ENCODE results near the gene ZNF473. TPM values are rescaled to one million over a fixed set of nuclear protein-coding genes. Genes with fewer than 3 reads are reported as not detected.
"Not testable (repeated sequence)": the region's sequence is repeated elsewhere in the genome, so short reads cannot be mapped to it uniquely, and the experiment has no call there.

ZNF473 gene
- total RNA-seq, 2 experiments from 2014 or later, result 2.6 to 2.8 TPM

DNA sequence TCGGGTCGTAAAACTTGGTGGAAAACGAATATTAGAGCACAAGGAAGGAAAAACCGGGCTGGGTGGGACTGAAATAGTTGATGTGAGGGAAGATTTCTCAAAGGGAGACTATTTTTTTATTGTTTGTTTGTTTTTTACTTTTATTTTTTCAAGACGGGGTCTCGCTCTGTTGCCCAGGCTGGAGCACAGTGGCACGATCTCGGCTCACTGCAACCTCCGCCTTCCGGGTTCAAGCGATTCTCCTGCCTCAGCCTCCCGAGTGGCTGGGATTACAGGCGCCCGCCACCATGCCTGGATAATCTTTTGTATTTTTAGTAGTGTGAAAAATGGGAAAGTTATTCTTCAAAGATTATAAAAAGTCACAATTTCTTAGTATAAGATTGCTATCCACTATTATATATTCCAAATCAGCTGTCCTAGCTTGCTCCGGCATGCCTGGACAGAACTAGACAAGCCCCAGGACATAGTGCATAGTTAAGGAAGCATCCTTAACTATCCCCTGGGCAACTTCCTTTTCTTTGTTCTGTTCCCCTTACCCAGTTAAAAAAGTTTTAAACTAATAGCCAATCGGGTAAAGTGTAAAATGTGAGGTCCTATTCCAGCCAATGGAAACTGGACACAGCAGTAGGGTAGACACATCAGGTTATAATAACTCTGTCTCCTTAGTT lies 25.6 kb downstream of the ZNF473 start:
- H3K36me3 Mint-ChIP-seq (ENCODE audit: low read depth), result peaks cover 36% of the 10 kb centered on the region
- H3K4me1 Mint-ChIP-seq (ENCODE audit: low read depth), result peaks cover 18% of the 10 kb centered on the region
- H3K27me3 Mint-ChIP-seq; H3K9me3 ChIP-seq (ENCODE audit: control insufficient read depth in 1 of 2, insufficient read depth in 1 of 2, low read length in 2 of 2); ATAC-seq (ENCODE audit: poor library complexity); DNase-seq; H3K27me3 ChIP-seq (ENCODE audit: control insufficient read depth in 1 of 2, insufficient read depth in 2 of 2, low read length in 2 of 2); H3K36me3 ChIP-seq (ENCODE audit: insufficient read depth, low read length); H3K9me3 Mint-ChIP-seq: not testable (repeated sequence)
- peak overlapping the region; percentile 93 for H3K4me3 Mint-ChIP-seq
- H3K4me1 ChIP-seq (ENCODE audit: insufficient read depth, low read length), result peaks cover 20% of the 10 kb centered on the region
- ChIA-PET POLR2A (interaction anchor here (0.9 to 1.5 kb wide), 4 partner anchors 26 to 175 kb away, joined by 3 to 4 read pairs (median 4); partner anchors contain the start of genes ATF5, NUP62 and ZNF473), CTCF (interaction anchor here (0.6 to 0.7 kb wide), 2 partner anchors 161 to 1943 kb away, joined by 3 read pairs; no protein-coding TSS in a partner anchor)
- H3K4me3 ChIP-seq (ENCODE audit: low read length), result peak overlapping the region; percentile 75
- H3K27ac Mint-ChIP-seq, result peak overlapping the region; percentile 94
- H3K27ac ChIP-seq (ENCODE audit: low read depth in 1 of 2, low read length in 2 of 2), result peak overlapping the region; percentile 69 to 89
- intact Hi-C loops (cut with DNase I, micrococcal nuclease), result loop anchor here in 1 of 2 experiments (2.0 kb wide), 1 partner anchor 27 kb away; the partner anchor contains the start of gene VRK3

DNA sequence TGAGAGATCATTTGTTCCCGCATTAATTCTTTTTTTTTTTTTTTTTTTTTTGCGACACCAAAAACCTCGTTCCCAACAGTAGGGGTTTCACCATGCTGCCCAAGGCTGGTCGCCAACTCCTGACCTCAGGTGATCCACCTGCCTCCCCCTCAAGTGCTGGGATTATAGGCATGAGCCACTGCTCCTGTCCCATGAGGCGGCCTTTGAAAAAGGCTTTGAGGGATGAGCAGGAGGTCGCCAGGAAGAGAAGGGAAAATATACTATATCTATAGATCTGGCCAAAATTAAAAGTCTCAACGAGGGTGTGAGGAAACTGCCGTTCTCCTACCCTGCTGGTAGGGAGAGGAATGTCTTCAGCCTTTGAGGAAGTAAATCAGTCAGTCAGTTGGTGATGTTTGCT lies 26.2 kb downstream of the ZNF473 start:
- no peaks in the 10 kb centered on the region for H3K27me3 ChIP-seq (ENCODE audit: control insufficient read depth in 1 of 2, insufficient read depth in 2 of 2, low read length in 2 of 2)
- H3K4me1 Mint-ChIP-seq (ENCODE audit: low read depth), result peaks cover 18% of the 10 kb centered on the region
- intact Hi-C loops (cut with DNase I, micrococcal nuclease), result loop anchor here in 1 of 2 experiments (2.0 kb wide), 1 partner anchor 27 kb away; the partner anchor contains the start of gene VRK3
- ChIA-PET CTCF (interaction anchor here (0.6 to 0.7 kb wide), 2 partner anchors 162 to 1944 kb away, joined by 3 read pairs; no protein-coding TSS in a partner anchor), POLR2A (interaction anchor here (1.5 kb wide), 1 partner anchor 123 kb away, joined by 3 read pairs; the partner anchor contains the start of genes ATF5 and NUP62)
- ATAC-seq (ENCODE audit: poor library complexity) (no peak), DNase-seq (no peak)
- H3K4me3 ChIP-seq (ENCODE audit: low read length), result no peak overlapping the region
- peaks cover 20% of the 10 kb centered on the region for H3K4me1 ChIP-seq (ENCODE audit: insufficient read depth, low read length)
- no peak overlapping the region for H3K27ac ChIP-seq (ENCODE audit: low read depth in 1 of 2, low read length in 2 of 2)
- H3K36me3 ChIP-seq (ENCODE audit: insufficient read depth, low read length), result no peaks in the 10 kb centered on the region
- TF ChIP-seq, protein P1, sequence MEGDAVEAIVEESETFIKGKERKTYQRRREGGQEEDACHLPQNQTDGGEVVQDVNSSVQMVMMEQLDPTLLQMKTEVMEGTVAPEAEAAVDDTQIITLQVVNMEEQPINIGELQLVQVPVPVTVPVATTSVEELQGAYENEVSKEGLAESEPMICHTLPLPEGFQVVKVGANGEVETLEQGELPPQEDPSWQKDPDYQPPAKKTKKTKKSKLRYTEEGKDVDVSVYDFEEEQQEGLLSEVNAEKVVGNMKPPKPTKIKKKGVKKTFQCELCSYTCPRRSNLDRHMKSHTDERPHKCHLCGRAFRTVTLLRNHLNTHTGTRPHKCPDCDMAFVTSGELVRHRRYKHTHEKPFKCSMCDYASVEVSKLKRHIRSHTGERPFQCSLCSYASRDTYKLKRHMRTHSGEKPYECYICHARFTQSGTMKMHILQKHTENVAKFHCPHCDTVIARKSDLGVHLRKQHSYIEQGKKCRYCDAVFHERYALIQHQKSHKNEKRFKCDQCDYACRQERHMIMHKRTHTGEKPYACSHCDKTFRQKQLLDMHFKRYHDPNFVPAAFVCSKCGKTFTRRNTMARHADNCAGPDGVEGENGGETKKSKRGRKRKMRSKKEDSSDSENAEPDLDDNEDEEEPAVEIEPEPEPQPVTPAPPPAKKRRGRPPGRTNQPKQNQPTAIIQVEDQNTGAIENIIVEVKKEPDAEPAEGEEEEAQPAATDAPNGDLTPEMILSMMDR (IDR thresholded peaks at IDR 0.05), result no peak
- H3K27me3 Mint-ChIP-seq, result peaks cover 4% of the 10 kb centered on the region
- H3K9me3 ChIP-seq (ENCODE audit: control insufficient read depth in 1 of 2, insufficient read depth in 1 of 2, low read length in 2 of 2), result no peaks in the 10 kb centered on the region
- peaks cover 30% of the 10 kb centered on the region for H3K36me3 Mint-ChIP-seq (ENCODE audit: low read depth)
- H3K4me3 Mint-ChIP-seq, result peak overlapping the region; percentile 50
- no peak overlapping the region for H3K27ac Mint-ChIP-seq
- no peaks in the 10 kb centered on the region for H3K9me3 Mint-ChIP-seq

DNA sequence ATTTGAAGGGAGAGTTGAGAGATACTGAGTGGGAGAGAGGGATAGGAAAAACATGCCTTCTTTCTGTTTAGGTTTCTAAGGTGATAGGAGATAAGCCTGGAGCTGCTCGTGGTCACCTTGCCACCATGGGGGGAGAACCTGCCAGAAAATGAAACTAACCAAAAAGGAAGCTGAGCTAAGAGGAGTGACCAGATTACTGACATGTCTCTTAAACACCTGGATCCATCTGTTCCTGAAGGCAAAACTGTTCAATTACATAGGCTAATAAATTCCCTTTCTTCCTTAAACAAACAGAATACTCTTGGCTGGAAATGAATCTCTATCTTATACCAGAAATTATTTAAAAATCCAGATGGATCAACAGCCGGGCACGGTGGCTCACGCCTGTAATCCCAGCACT lies 27.3 kb downstream of the ZNF473 start:
- no peak overlapping the region for H3K4me3 Mint-ChIP-seq
- ATAC-seq (ENCODE audit: poor library complexity) (no peak), DNase-seq (no peak)
- Histone ChIP-seq H3K4me1 (ENCODE audit: insufficient read depth, low read length) (peaks cover 20% of the 10 kb centered on the region), H3K9me3 (ENCODE audit: control insufficient read depth in 1 of 2, insufficient read depth in 1 of 2, low read length in 2 of 2) (peaks cover 4 to 8% of the 10 kb centered on the region in 2 experiments), H3K27me3 (ENCODE audit: control insufficient read depth in 1 of 2, insufficient read depth in 2 of 2, low read length in 2 of 2) (no peaks in the 10 kb centered on the region), H3K4me3 (ENCODE audit: low read length) (no peak overlapping the region), H3K36me3 (ENCODE audit: insufficient read depth, low read length) (no peaks in the 10 kb centered on the region), H3K27ac (ENCODE audit: low read depth in 1 of 2, low read length in 2 of 2) (no peak overlapping the region)
- H3K36me3 Mint-ChIP-seq (ENCODE audit: low read depth), result peaks cover 18% of the 10 kb centered on the region
- ChIA-PET POLR2A (no interaction called here), CTCF (no interaction called here)
- H3K27ac Mint-ChIP-seq, result no peak overlapping the region
- peaks cover 18% of the 10 kb centered on the region for H3K4me1 Mint-ChIP-seq (ENCODE audit: low read depth)
- intact Hi-C loops (cut with DNase I, micrococcal nuclease), result no loop called here
- peaks cover 4% of the 10 kb centered on the region for H3K27me3 Mint-ChIP-seq
- no peaks in the 10 kb centered on the region for H3K9me3 Mint-ChIP-seq
- TF ChIP-seq, protein P1 (IDR thresholded peaks at IDR 0.05), result no peak

All from CD4-positive, alpha-beta T cell (primary cell).